B cell (primary cell): ENCODE data around the gene NUP210L. TPM values are rescaled to one million over a fixed set of nuclear protein-coding genes. Genes with fewer than 3 reads are reported as not detected.

Source experiments
- ATAC-seq: fragments of 200-7000 bp; cut with Tn5 transposase; one replicate; pipeline ENCODE4 v1.10.0; 2021; ENCODE audit warnings: low read depth, mild to moderate bottlenecking, moderate number of reproducible peaks, moderate library complexity
- CTCF ChIA-PET: fragments of 350-600 bp; sonication (Branson Sonifier 250); formaldehyde crosslinking; loops from one replicate; lab custom pipeline; 2021; ENCODE audit warnings: antibody characterized with exemption, inconsistent platforms; lab: Charles Lee
- POLR2A ChIA-PET: fragments of 350-600 bp; sonication (Branson Sonifier 250); formaldehyde crosslinking; loops from one replicate; lab custom pipeline; 2021; ENCODE audit warnings: antibody characterized with exemption; lab: Charles Lee
- DNase-seq: peaks from one replicate; pipeline ENCODE4 v3.0.0; 2013
- H2AFZ ChIP-seq: 2 replicates; pipeline ENCODE4 v1.6.1; 2012; ENCODE audit warnings: mild to moderate bottlenecking, low read depth, low read length; ENCODE audit not compliant: insufficient read depth, poor library complexity, severe bottlenecking
- H3K27ac ChIP-seq, 2 donors: 1 replicate in 1 of 2; 2 replicates in 1 of 2; pipeline ENCODE4 v1.5.1; 2012 to 2013; ENCODE audit warnings: low read length in 2 of 2, mild to moderate bottlenecking in 2 of 2, moderate library complexity in 1 of 2
- H3K27me3 ChIP-seq, 4 experiments: fragments of 200-600 bp in 1 of 4; sonication (generic) in 1 of 4; replicated peaks in 1 of 4; 1 replicate in 2 of 4; 2 replicates in 2 of 4; pipeline versions ENCODE4 v1.6.1 to v1.7.0; 2013 to 2016; ENCODE audit warnings: low read length in 3 of 4, mild to moderate bottlenecking in 2 of 4, mixed read lengths in 1 of 4, moderate library complexity in 1 of 4; ENCODE audit not compliant: insufficient read depth in 4 of 4, control insufficient read depth in 3 of 4; ENCODE audit errors: control extremely low read depth in 1 of 4
- H3K36me3 ChIP-seq, 2 experiments: replicated peaks in 1 of 2; 1 replicate in 1 of 2; 2 replicates in 1 of 2; pipeline versions ENCODE4 v1.6.1 to v1.7.1; 2013; ENCODE audit warnings: low read length in 1 of 2; ENCODE audit not compliant: insufficient read depth in 2 of 2, control insufficient read depth in 1 of 2; ENCODE audit errors: control extremely low read depth in 1 of 2, extremely low read depth in 1 of 2
- H3K4me1 ChIP-seq, 2 donors: fragments of 200-600 bp in 1 of 2; sonication (generic) in 1 of 2; 1 replicate in 1 of 2; 2 replicates in 1 of 2; pipeline versions ENCODE4 v1.5.1 to v1.6.1; 2013 to 2017; ENCODE audit warnings: low read length in 2 of 2; ENCODE audit not compliant: control insufficient read depth in 2 of 2, insufficient read depth in 2 of 2
- H3K4me2 ChIP-seq: replicated peaks from 2 replicates; pipeline ENCODE3; 2012; ENCODE audit warnings: mild to moderate bottlenecking, low read depth, low read length; ENCODE audit not compliant: poor library complexity, severe bottlenecking
- H3K4me3 ChIP-seq, 5 experiments: fragments of 200-600 bp in 1 of 5; sonication (generic) in 1 of 5; 1 replicate in 3 of 5; 2 replicates in 2 of 5; pipeline versions ENCODE4 v1.5.1 to v1.7.0; 2011 to 2016; ENCODE audit warnings: low read length in 4 of 5, mild to moderate bottlenecking in 4 of 5, low read depth in 2 of 5, control low read depth in 1 of 5, moderate library complexity in 1 of 5; ENCODE audit not compliant: insufficient read depth in 1 of 5; ENCODE audit errors: control extremely low read depth in 1 of 5, extremely low read depth in 1 of 5
- H3K79me2 ChIP-seq: fragments of 200-600 bp; sonication (generic); one replicate; pipeline ENCODE4 v1.6.0; 2016; ENCODE audit warnings: low read length; ENCODE audit not compliant: control insufficient read depth, insufficient read depth
- H3K9ac ChIP-seq: fragments of 200-600 bp; sonication (generic); 2 replicates; pipeline ENCODE4 v1.6.1; 2017; ENCODE audit warnings: mild to moderate bottlenecking, low read length, moderate library complexity
- H3K9me3 ChIP-seq, 3 donors: one replicate each; pipeline versions ENCODE4 v1.6.1 to v1.7.1; 2013; ENCODE audit warnings: low read length in 2 of 3; ENCODE audit not compliant: control insufficient read depth in 2 of 3, insufficient read depth in 1 of 3; ENCODE audit errors: control extremely low read depth in 1 of 3
- H4K20me1 ChIP-seq: 2 replicates; pipeline ENCODE4 v1.6.0; 2012; ENCODE audit warnings: mild to moderate bottlenecking, low read length; ENCODE audit not compliant: insufficient read depth, control insufficient read depth, poor library complexity, severe bottlenecking
- H3K27ac Mint-ChIP-seq: one replicate; pipeline ENCODE4 v1.8.0; 2021; ENCODE audit warnings: mixed read lengths
- H3K27me3 Mint-ChIP-seq: one replicate; pipeline ENCODE4 v1.8.0; 2021; ENCODE audit warnings: mixed read lengths
- H3K4me1 Mint-ChIP-seq: one replicate; pipeline ENCODE4 v1.8.0; 2021; ENCODE audit warnings: mixed read lengths
- H3K4me3 Mint-ChIP-seq: one replicate; pipeline ENCODE4 v1.8.0; 2021; ENCODE audit warnings: mixed read lengths
- H3K9me3 Mint-ChIP-seq: one replicate; pipeline ENCODE4 v1.8.0; 2022; ENCODE audit warnings: mixed read lengths; ENCODE audit not compliant: insufficient read depth
- EZH2 ChIP-seq: IDR thresholded peaks from 2 replicates; pipeline ENCODE4 v1.6.1; 2012; ENCODE audit warnings: borderline replicate concordance, low read depth, mild to moderate bottlenecking, moderate library complexity, low read length; ENCODE audit not compliant: insufficient read depth, poor library complexity, severe bottlenecking
- WGBS: methylation state at CpG from one replicate; pipeline ENCODE4 v1.1.5; 2013; ENCODE audit warnings: missing lambda C conversion rate; ENCODE audit not compliant: insufficient coverage; 5-methylcytosine and 5-hydroxymethylcytosine counted together
- intact Hi-C: fragments of 100-400 bp; cut with micrococcal nuclease; formaldehyde crosslinking; loops from one replicate; pipeline ENCODE4 v1.10.0; 2022
- polyA plus RNA-seq: library from polyadenylated mRNA; depleted of rRNA; stranded (reverse); fragments of >200 nt; gene quantifications from 2 replicates; pipeline ENCODE4 v1.2.3, GENCODE V29; 2012
- total RNA-seq, 2 donors: library from RNA; stranded (reverse); fragments of 120-200 nt in 1 of 2; gene quantifications; 1 replicate in 1 of 2; 2 replicates in 1 of 2; pipeline versions ENCODE4 v1.2.3 to v1.2.4, GENCODE V29; 2013 to 2022
- TF ChIP-seq, protein P1 (sequence below): fragments of 200-600 bp; IDR thresholded peaks from one replicate; pipeline ENCODE4 v1.8.0; 2022; ENCODE audit warnings: antibody characterized with exemption, mild to moderate bottlenecking

Gene NUP210L
- total and polyA plus RNA-seq, 2 donors (not counting 1 experiment from before 2014, with no cell fraction given), result 0.04 to 0.20 TPM

DNA sequence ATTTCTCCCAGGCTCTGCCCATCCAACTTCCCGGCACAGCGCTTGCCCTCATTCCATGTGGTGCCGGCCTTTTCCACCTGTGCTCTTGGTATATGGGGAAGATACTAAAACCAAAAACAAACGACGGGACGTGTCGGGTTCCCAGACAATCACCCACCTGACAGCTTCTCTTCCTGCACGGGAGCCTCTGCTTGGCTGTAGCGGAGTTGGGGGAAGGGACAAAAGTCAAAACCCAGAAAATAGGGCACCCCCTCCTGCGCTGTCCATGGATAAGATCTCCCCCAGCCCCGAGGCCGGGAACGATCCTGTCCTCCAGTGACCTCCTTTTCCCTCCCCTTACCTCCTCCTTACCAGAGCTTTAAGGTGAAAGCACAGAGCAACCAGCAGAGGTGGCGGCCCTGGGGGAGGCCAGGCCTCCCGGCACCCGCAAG is 178.0 kb downstream of the NUP210L start:
- Mint-ChIP-seq H3K9me3 (no peaks in the 10 kb centered on the region), H3K4me1 (peaks cover 34% of the 10 kb centered on the region), H3K27ac (peak overlapping the region; percentile 96), H3K4me3 (peak overlapping the region; percentile 98), H3K27me3 (no peaks in the 10 kb centered on the region)
- peaks cover 7% of the 10 kb centered on the region for H4K20me1 ChIP-seq
- no peaks in the 10 kb centered on the region for H3K27me3 ChIP-seq
- H3K9me3 ChIP-seq, result no peaks in the 10 kb centered on the region
- DNase-seq (no peak), ATAC-seq (no peak)
- peak overlapping the region; percentile 87 for H2AFZ ChIP-seq
- WGBS, result 0% methylated on average over 9 of the region's 16 CpGs
- H3K79me2 ChIP-seq, result peaks cover 29% of the 10 kb centered on the region
- intact Hi-C loops, result loop anchor here (1.0 to 5.0 kb wide), 7 partner anchors 9 to 580 kb away; partner anchors contain the start of genes CREB3L4, CRTC2, GATAD2B and RAB13
- H3K36me3 ChIP-seq, result peaks cover 0 to 28% of the 10 kb centered on the region in 2 experiments
- H3K9ac ChIP-seq, result peak overlapping the region; percentile 92
- peaks cover 16 to 22% of the 10 kb centered on the region in 2 donors for H3K4me1 ChIP-seq
- peak overlapping the region; percentile 59 to 96 (median 90) for H3K4me3 ChIP-seq
- H3K4me2 ChIP-seq, result peak overlapping the region; percentile 88
- POLR2A ChIA-PET, result interaction anchor here (0.7 to 4.7 kb wide), 12 partner anchors 9 to 305 kb away, joined by 3 to 40 read pairs (median 6); partner anchors contain the start of genes CREB3L4, DENND4B, GATAD2B and RAB13
- CTCF ChIA-PET, result interaction anchor here (0.9 to 5.2 kb wide), 6 partner anchors 10 to 185 kb away, joined by 3 to 46 read pairs (median 18); partner anchors contain the start of genes CREB3L4, CRTC2, DENND4B and RAB13
- TF ChIP-seq EZH2, result no peak
- TF ChIP-seq, protein P1, sequence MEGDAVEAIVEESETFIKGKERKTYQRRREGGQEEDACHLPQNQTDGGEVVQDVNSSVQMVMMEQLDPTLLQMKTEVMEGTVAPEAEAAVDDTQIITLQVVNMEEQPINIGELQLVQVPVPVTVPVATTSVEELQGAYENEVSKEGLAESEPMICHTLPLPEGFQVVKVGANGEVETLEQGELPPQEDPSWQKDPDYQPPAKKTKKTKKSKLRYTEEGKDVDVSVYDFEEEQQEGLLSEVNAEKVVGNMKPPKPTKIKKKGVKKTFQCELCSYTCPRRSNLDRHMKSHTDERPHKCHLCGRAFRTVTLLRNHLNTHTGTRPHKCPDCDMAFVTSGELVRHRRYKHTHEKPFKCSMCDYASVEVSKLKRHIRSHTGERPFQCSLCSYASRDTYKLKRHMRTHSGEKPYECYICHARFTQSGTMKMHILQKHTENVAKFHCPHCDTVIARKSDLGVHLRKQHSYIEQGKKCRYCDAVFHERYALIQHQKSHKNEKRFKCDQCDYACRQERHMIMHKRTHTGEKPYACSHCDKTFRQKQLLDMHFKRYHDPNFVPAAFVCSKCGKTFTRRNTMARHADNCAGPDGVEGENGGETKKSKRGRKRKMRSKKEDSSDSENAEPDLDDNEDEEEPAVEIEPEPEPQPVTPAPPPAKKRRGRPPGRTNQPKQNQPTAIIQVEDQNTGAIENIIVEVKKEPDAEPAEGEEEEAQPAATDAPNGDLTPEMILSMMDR, result no peak
- H3K27ac ChIP-seq, result peak overlapping the region; percentile 55 to 87

DNA sequence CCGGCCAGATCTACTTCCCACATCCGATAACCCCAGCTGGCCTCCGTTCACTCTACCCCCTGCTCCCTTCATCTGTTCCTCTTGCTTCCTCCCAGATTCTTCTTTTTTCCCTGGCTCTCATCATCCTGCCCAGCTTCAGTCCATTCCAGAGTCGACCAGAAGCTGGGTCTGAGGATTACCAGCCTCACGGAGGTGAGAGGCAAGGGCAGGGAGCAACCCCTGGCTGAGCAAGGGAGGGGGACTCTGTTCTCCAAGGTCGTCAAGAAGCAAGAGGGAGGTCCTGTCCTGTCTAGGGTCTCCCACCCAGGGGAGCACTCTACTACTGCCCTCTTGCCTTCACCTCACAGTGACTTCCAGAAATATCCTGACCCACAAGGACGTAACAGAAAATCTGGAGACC is 181.3 kb downstream of the NUP210L start:
- WGBS, result 90% methylated on average over 7 of the region's 7 CpGs
- no peak overlapping the region for H3K27ac ChIP-seq
- H3K4me2 ChIP-seq, result no peak overlapping the region
- Mint-ChIP-seq H3K27ac (no peak overlapping the region), H3K27me3 (no peaks in the 10 kb centered on the region), H3K4me1 (peaks cover 39% of the 10 kb centered on the region), H3K9me3 (no peaks in the 10 kb centered on the region), H3K4me3 (no peak overlapping the region)
- ChIA-PET POLR2A (no interaction called here), CTCF (interaction anchor here (1.0 kb wide), 1 partner anchor 17 kb away, joined by 3 read pairs; no protein-coding TSS in a partner anchor)
- peaks cover 25 to 31% of the 10 kb centered on the region in 2 donors for H3K4me1 ChIP-seq
- no peaks in the 10 kb centered on the region for H3K27me3 ChIP-seq
- H3K79me2 ChIP-seq, result peaks cover 26% of the 10 kb centered on the region
- no peak overlapping the region for H3K4me3 ChIP-seq
- H3K9ac ChIP-seq, result no peak overlapping the region
- intact Hi-C loops, result no loop called here
- H2AFZ ChIP-seq, result no peak overlapping the region
- no peaks in the 10 kb centered on the region for H3K9me3 ChIP-seq
- ATAC-seq (no peak), DNase-seq (no peak)
- TF ChIP-seq, protein P1, result no peak
- TF ChIP-seq EZH2, result no peak
- H4K20me1 ChIP-seq, result peaks cover 7% of the 10 kb centered on the region
- peaks cover 0 to 28% of the 10 kb centered on the region in 2 experiments for H3K36me3 ChIP-seq
